HepG2 (cell line): Measurements from ENCODE around the gene VAMP2. TPM values are rescaled to one million over a fixed set of nuclear protein-coding genes. Genes with fewer than 3 reads are reported as not detected.
A peak's percentile ranks its signal among the peaks of the same experiment; 100 is the strongest.

Experiments
- ARNT2 ChIP-seq: sonication (generic); formaldehyde crosslinking; IDR thresholded peaks from 2 replicates; pipeline ENCODE4 v1.8.0; 2022; ENCODE audit warnings: mild to moderate bottlenecking, low read depth, missing genetic modification reagents, moderate library complexity
- ASH2L ChIP-seq: fragments of 300-600, 200-600 bp; sonication (generic); IDR thresholded peaks from 2 replicates; pipeline ENCODE4 v1.7.0; 2017; ENCODE audit warnings: low read depth, mild to moderate bottlenecking, moderate library complexity, mixed read lengths, low read length; ENCODE audit not compliant: insufficient read length
- ATRX ChIP-seq: sonication (generic); formaldehyde crosslinking; IDR thresholded peaks from 2 replicates; pipeline ENCODE4 v1.4.0; 2020; ENCODE audit warnings: missing genetic modification reagents, borderline replicate concordance
- CBX5 ChIP-seq: sonication (generic); formaldehyde crosslinking; IDR thresholded peaks from 2 replicates; pipeline ENCODE4 v1.4.0; 2020; ENCODE audit warnings: missing genetic modification reagents, borderline replicate concordance
- GABPB1 ChIP-seq: IDR thresholded peaks from 2 replicates; pipeline ENCODE4 v1.6.1; 2016; ENCODE audit warnings: mild to moderate bottlenecking, missing genetic modification reagents, moderate library complexity, missing compliant biosample characterization
- KLF12 ChIP-seq: sonication (generic); formaldehyde crosslinking; IDR thresholded peaks from 2 replicates; pipeline ENCODE4 v1.4.0; 2020; ENCODE audit warnings: missing genetic modification reagents, borderline replicate concordance
- MAX ChIP-seq: IDR thresholded peaks from 2 replicates; pipeline ENCODE4 v1.6.1; 2012; ENCODE audit warnings: inconsistent platforms
- MXD1 ChIP-seq: sonication (generic); formaldehyde crosslinking; IDR thresholded peaks from 2 replicates; pipeline ENCODE4 v1.4.0; 2020; ENCODE audit warnings: mild to moderate bottlenecking, missing genetic modification reagents
- MXD4 ChIP-seq: IDR thresholded peaks from 2 replicates; pipeline ENCODE4 v1.6.1; 2016; ENCODE audit warnings: mild to moderate bottlenecking, missing biosample characterization, missing genetic modification reagents
- NFIC ChIP-seq: IDR thresholded peaks from 2 replicates; pipeline ENCODE4 v1.6.1; 2012; ENCODE audit warnings: mild to moderate bottlenecking, low read length, inconsistent platforms
- SMAD3 ChIP-seq: sonication (generic); formaldehyde crosslinking; IDR thresholded peaks from 2 replicates; pipeline ENCODE4 v1.4.0; 2020; ENCODE audit warnings: missing genetic modification reagents
- SP1 ChIP-seq, 2 experiments: fragments of 450-650 bp in 1 of 2; sonication (generic) in 1 of 2; formaldehyde crosslinking in 1 of 2; IDR thresholded peaks; 2 replicates each; pipeline versions ENCODE4 v1.4.0 to v1.6.1; 2016 to 2020; ENCODE audit warnings: missing genetic modification reagents in 1 of 2
- THAP11 ChIP-seq: IDR thresholded peaks from 2 replicates; pipeline ENCODE4 v1.6.1; 2016; ENCODE audit warnings: missing biosample characterization, missing genetic modification reagents
- UBTF ChIP-seq: sonication (generic); formaldehyde crosslinking; IDR thresholded peaks from 2 replicates; pipeline ENCODE4 v1.4.0; 2020; ENCODE audit warnings: mild to moderate bottlenecking, missing genetic modification reagents
- XRCC5 ChIP-seq: fragments of 200-400 bp; formaldehyde crosslinking; optimal IDR thresholded peaks from 2 replicates; pipeline ENCODE3; 2017; ENCODE audit warnings: mild to moderate bottlenecking, low read length
- ZBTB20 ChIP-seq: sonication (generic); formaldehyde crosslinking; IDR thresholded peaks from 2 replicates; pipeline ENCODE4 v1.8.1; 2023; ENCODE audit warnings: missing genetic modification reagents, low read depth, mild to moderate bottlenecking, borderline replicate concordance
- ZBTB21 ChIP-seq: sonication (generic); formaldehyde crosslinking; IDR thresholded peaks from 2 replicates; pipeline ENCODE4 v1.4.0; 2020; ENCODE audit warnings: missing genetic modification reagents
- ZFP36L1 ChIP-seq: sonication (generic); formaldehyde crosslinking; IDR thresholded peaks from 2 replicates; pipeline ENCODE4 v1.8.0; 2022; ENCODE audit warnings: mild to moderate bottlenecking, missing genetic modification reagents, moderate library complexity
- ZNF207 ChIP-seq: fragments of 450-650 bp; IDR thresholded peaks from 2 replicates; pipeline ENCODE4 v1.6.1; 2016; ENCODE audit warnings: antibody characterized with exemption, borderline replicate concordance
- ZNF331 ChIP-seq: sonication (generic); formaldehyde crosslinking; IDR thresholded peaks from 2 replicates; pipeline ENCODE4 v1.4.0; 2020; ENCODE audit warnings: missing genetic modification reagents
- ZNF496 ChIP-seq: sonication (generic); formaldehyde crosslinking; IDR thresholded peaks from 2 replicates; pipeline ENCODE4 v1.8.1; 2023; ENCODE audit warnings: mild to moderate bottlenecking, moderate library complexity, missing genetic modification reagents; ENCODE audit not compliant: insufficient replicate concordance
- ZNF816 ChIP-seq: sonication (generic); formaldehyde crosslinking; IDR thresholded peaks from 2 replicates; pipeline ENCODE4 v1.8.0; 2022; ENCODE audit warnings: missing genetic modification reagents, mild to moderate bottlenecking, borderline replicate concordance
- ZNF879 ChIP-seq: sonication (generic); formaldehyde crosslinking; IDR thresholded peaks from 2 replicates; pipeline ENCODE4 v1.8.1; 2023; ENCODE audit warnings: missing genetic modification reagents
- ZNF891 ChIP-seq: sonication (generic); formaldehyde crosslinking; IDR thresholded peaks from 2 replicates; pipeline ENCODE4 v1.5.0; 2020; ENCODE audit warnings: mild to moderate bottlenecking, missing genetic modification reagents
- polyA plus RNA-seq, 8 experiments: library from polyadenylated mRNA; depleted of rRNA in 3 of 8; stranded (reverse) in 7 of 8; unstranded in 1 of 8; fragments of >200 nt; fragmentation: Illumina TruSeq in 4 of 8; extraction: Trizol in 4 of 8; gene quantifications; 2 replicates each; pipeline versions ENCODE4 v1.2.1 to v1.2.3, GENCODE V29; 2011 to 2016; ENCODE audit warnings: low read depth in 4 of 8, missing spikeins in 1 of 8, mixed read lengths in 1 of 8; ENCODE audit not compliant: insufficient read depth in 1 of 8
- total RNA-seq, 5 experiments: library from RNA; depleted of rRNA; stranded (reverse); fragments of >200 nt; fragmentation: Illumina TruSeq; extraction: Trizol; gene quantifications; 2 replicates each; pipeline ENCODE4 v1.2.3, GENCODE V29; 2016; ENCODE audit warnings: low read depth in 1 of 5
- TF ChIP-seq, protein P1 (sequence below): sonication (generic); formaldehyde crosslinking; IDR thresholded peaks from 2 replicates; pipeline ENCODE4 v1.5.0; 2020; ENCODE audit warnings: mild to moderate bottlenecking, missing genetic modification reagents

The VAMP2 gene
- total and polyA plus RNA-seq, 2 of the 13 experiments (the other 11 are each of a cell fraction or from before 2014, with no cell fraction given) = 3.9 to 17.2 TPM

- TF ChIP-seq SP1 (IDR thresholded peaks at IDR 0.05) = no peak
- TF ChIP-seq SP1 (CRISPR knock-in tag; IDR thresholded peaks at IDR 0.05) = 0 out of 2 replicates have a peak, but pooled peaks have one; percentile 17
- no peak; the same call in 1 of the 2 replicates for TF ChIP-seq MAX
- TF ChIP-seq THAP11 (CRISPR knock-in tag) = 0 out of 2 replicates have a peak, but pooled peaks have one; percentile 12
- TF ChIP-seq ZFP36L1 = peak; percentile 36; the same call in 1 of the 2 replicates
- TF ChIP-seq ZNF816 (CRISPR knock-in tag) = no peak
- TF ChIP-seq GABPB1 (CRISPR knock-in tag) = peak; percentile 40; the same call in 1 of the 2 replicates
- TF ChIP-seq ZNF891 (CRISPR knock-in tag) = no peak
- TF ChIP-seq ZBTB20 = 0 out of 2 replicates have a peak, but pooled peaks have one; percentile 29
- peak; percentile 57; the same call in 1 of the 2 replicates for TF ChIP-seq MXD1 (CRISPR knock-in tag)
- no peak for TF ChIP-seq ATRX
- peak; percentile 63 for TF ChIP-seq ASH2L
- no peak for TF ChIP-seq ZNF207
- TF ChIP-seq ZNF331 = 0 out of 2 replicates have a peak, but pooled peaks have one; percentile 30
- TF ChIP-seq ZNF879 (CRISPR knock-in tag) = no peak
- TF ChIP-seq, protein P1, sequence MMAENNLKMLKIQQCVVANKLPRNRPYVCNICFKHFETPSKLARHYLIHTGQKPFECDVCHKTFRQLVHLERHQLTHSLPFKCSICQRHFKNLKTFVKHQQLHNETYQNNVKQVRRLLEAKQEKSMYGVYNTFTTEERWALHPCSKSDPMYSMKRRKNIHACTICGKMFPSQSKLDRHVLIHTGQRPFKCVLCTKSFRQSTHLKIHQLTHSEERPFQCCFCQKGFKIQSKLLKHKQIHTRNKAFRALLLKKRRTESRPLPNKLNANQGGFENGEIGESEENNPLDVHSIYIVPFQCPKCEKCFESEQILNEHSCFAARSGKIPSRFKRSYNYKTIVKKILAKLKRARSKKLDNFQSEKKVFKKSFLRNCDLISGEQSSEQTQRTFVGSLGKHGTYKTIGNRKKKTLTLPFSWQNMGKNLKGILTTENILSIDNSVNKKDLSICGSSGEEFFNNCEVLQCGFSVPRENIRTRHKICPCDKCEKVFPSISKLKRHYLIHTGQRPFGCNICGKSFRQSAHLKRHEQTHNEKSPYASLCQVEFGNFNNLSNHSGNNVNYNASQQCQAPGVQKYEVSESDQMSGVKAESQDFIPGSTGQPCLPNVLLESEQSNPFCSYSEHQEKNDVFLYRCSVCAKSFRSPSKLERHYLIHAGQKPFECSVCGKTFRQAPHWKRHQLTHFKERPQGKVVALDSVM (CRISPR knock-in tag) = no peak; the same call in 1 of the 2 replicates
- TF ChIP-seq ARNT2 = 0 out of 2 replicates have a peak, but pooled peaks have one; percentile 15
- TF ChIP-seq MXD4 (CRISPR knock-in tag) = no peak
- TF ChIP-seq NFIC = no peak; the same call in 1 of the 2 replicates
- peak; percentile 72 for TF ChIP-seq XRCC5
- TF ChIP-seq UBTF (CRISPR knock-in tag) = peak; percentile 54
- 0 out of 2 replicates have a peak, but pooled peaks have one; percentile 10 for TF ChIP-seq CBX5 (CRISPR knock-in tag)
- TF ChIP-seq ZNF496 = no peak
- TF ChIP-seq SMAD3 (CRISPR knock-in tag) = peak; percentile 35; the same call in 1 of the 2 replicates
- 0 out of 2 replicates have a peak, but pooled peaks have one; percentile 42 for TF ChIP-seq ZBTB21 (CRISPR knock-in tag)
- TF ChIP-seq KLF12 = 0 out of 2 replicates have a peak, but pooled peaks have one; percentile 62
Measured at GRCh38 chr17:8118769-8119580, 43.8 kb downstream of the VAMP2 start (continued).
